PC-9 (cell line): ENCODE measurements around the gene CD22. TPM values are rescaled to one million over a fixed set of nuclear protein-coding genes. Genes with fewer than 3 reads are reported as not detected.

Experiments used
- BruUV-seq: library from RNA; stranded (reverse); fragments of 400-500 nt; replicated peaks from 2 replicates; lab custom pipeline; 2021; lab: Mats Ljungman, UMichigan
- CTCF ChIA-PET: fragments of 300-600 bp; sonication (Branson Sonifier 250); formaldehyde crosslinking; loops from one replicate; lab custom pipeline; 2022; ENCODE audit warnings: antibody characterized with exemption; lab: Charles Lee
- POLR2A ChIA-PET: fragments of 300-600 bp; sonication (Branson Sonifier 250); formaldehyde crosslinking; loops from one replicate; lab custom pipeline; 2022; ENCODE audit warnings: antibody characterized with exemption; ENCODE audit not compliant: unreplicated experiment; lab: Charles Lee
- DNase-seq, 2 experiments: peaks; one replicate each; pipeline versions ENCODE4 v3.0.0 to v3.0.0-alpha.2; 2015 to 2022; ENCODE audit warnings: mixed read lengths in 1 of 2
- H2AFZ ChIP-seq: fragments of 200-600 bp; sonication (generic); 2 replicates; pipeline ENCODE4 v1.8.1; 2017; ENCODE audit warnings: antibody characterized with exemption
- H3F3A ChIP-seq: fragments of 200-600 bp; sonication (generic); 2 replicates; pipeline ENCODE4 v1.8.1; 2017; ENCODE audit warnings: antibody characterized with exemption, mild to moderate bottlenecking, low read depth; ENCODE audit not compliant: insufficient read depth
- H3K27ac ChIP-seq: fragments of 200-600 bp; sonication (generic); 2 replicates; pipeline ENCODE4 v1.6.1; 2016; ENCODE audit warnings: mixed run types
- H3K27me3 ChIP-seq: fragments of 200-600 bp; sonication (generic); 2 replicates; pipeline ENCODE4 v1.6.1; 2016; ENCODE audit warnings: low read depth, mixed run types; ENCODE audit not compliant: insufficient read depth
- H3K36me3 ChIP-seq: fragments of 200-600 bp; sonication (generic); 2 replicates; pipeline ENCODE4 v1.6.1; 2016; ENCODE audit warnings: low read depth, mixed run types
- H3K4me1 ChIP-seq: fragments of 200-600 bp; sonication (generic); replicated peaks from 2 replicates; pipeline ENCODE4 v1.6.1; 2016; ENCODE audit warnings: mixed run types; ENCODE audit not compliant: insufficient read depth
- H3K4me2 ChIP-seq: fragments of 200-600 bp; sonication (generic); 2 replicates; pipeline ENCODE4 v1.6.1; 2017; ENCODE audit warnings: mixed run types
- H3K4me3 ChIP-seq: fragments of 200-600 bp; sonication (generic); 2 replicates; pipeline ENCODE4 v1.6.1; 2016; ENCODE audit warnings: mixed run types
- H3K79me2 ChIP-seq: fragments of 200-600 bp; sonication (generic); 2 replicates; pipeline ENCODE4 v1.6.1; 2017; ENCODE audit warnings: low read depth, mixed run types
- H3K9me2 ChIP-seq: fragments of 200-600 bp; sonication (generic); 2 replicates; pipeline ENCODE4 v1.8.1; 2017; ENCODE audit warnings: mild to moderate bottlenecking; ENCODE audit not compliant: insufficient read depth
- H3K9me3 ChIP-seq: fragments of 200-600 bp; sonication (generic); 2 replicates; pipeline ENCODE4 v1.8.1; 2016; ENCODE audit warnings: low read depth; ENCODE audit not compliant: insufficient read depth
- H4K20me1 ChIP-seq: fragments of 200-600 bp; sonication (generic); 2 replicates; pipeline ENCODE4 v1.8.1; 2017; ENCODE audit not compliant: insufficient read depth
- EZH2 ChIP-seq: fragments of 200-600 bp; sonication (generic); IDR thresholded peaks from 2 replicates; pipeline ENCODE4 v1.8.0; 2017; ENCODE audit warnings: antibody characterized with exemption, low read depth
- intact Hi-C: fragments of 100-400 bp; cut with micrococcal nuclease; formaldehyde crosslinking; loops from one replicate; pipeline ENCODE4 v1.10.0; 2022; ENCODE audit not compliant: unreplicated experiment
- total RNA-seq: library from RNA; stranded (reverse); gene quantifications from 2 replicates; pipeline ENCODE4 v1.2.3, GENCODE V29; 2021
- TF ChIP-seq, protein P1 (sequence below): fragments of 200-600 bp; sonication (generic); conservative IDR thresholded peaks from 2 replicates; pipeline ENCODE4 v1.6.1; 2017; ENCODE audit warnings: mixed run types, antibody characterized with exemption, mild to moderate bottlenecking, moderate library complexity

CD22 gene
- total RNA-seq, 1 experiment from 2014 or later, result 29.8 TPM

DNA sequence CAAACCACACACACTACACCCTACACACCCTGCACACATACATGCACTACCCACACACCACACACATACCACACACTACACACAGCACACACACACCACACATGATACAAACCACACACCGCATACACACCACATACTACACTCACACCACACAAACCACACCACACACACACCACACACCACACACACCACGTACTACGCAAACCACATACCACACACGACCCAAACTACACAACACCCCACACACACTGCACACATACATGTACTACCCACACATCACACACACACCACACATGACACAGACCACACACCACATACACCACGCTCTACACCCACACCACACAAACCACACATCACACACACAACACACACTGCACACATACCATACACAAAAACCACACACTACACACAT lies 30.4 kb upstream of the CD22 start:
- 0 out of 2 replicates have a peak, but pooled peaks cover 3% of the 10 kb centered on the region for H3K27me3 ChIP-seq
- no peaks in the 10 kb centered on the region for H3K9me3 ChIP-seq
- TF ChIP-seq EZH2, result no peak
- TF ChIP-seq, protein P1, sequence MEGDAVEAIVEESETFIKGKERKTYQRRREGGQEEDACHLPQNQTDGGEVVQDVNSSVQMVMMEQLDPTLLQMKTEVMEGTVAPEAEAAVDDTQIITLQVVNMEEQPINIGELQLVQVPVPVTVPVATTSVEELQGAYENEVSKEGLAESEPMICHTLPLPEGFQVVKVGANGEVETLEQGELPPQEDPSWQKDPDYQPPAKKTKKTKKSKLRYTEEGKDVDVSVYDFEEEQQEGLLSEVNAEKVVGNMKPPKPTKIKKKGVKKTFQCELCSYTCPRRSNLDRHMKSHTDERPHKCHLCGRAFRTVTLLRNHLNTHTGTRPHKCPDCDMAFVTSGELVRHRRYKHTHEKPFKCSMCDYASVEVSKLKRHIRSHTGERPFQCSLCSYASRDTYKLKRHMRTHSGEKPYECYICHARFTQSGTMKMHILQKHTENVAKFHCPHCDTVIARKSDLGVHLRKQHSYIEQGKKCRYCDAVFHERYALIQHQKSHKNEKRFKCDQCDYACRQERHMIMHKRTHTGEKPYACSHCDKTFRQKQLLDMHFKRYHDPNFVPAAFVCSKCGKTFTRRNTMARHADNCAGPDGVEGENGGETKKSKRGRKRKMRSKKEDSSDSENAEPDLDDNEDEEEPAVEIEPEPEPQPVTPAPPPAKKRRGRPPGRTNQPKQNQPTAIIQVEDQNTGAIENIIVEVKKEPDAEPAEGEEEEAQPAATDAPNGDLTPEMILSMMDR, result no peak
- no peaks in the 10 kb centered on the region for H3K4me1 ChIP-seq
- no peaks in the 10 kb centered on the region for H4K20me1 ChIP-seq
- peaks cover 37% of the 10 kb centered on the region for H3F3A ChIP-seq
- no peak overlapping the region for H3K4me3 ChIP-seq
- DNase-seq, result no peak
- no peak overlapping the region for H2AFZ ChIP-seq
- H3K36me3 ChIP-seq, result no peaks in the 10 kb centered on the region
- H3K4me2 ChIP-seq, result no peak overlapping the region
- intact Hi-C loops, result no loop called here
- no TSS peak for BruUV-seq
- no peaks in the 10 kb centered on the region for H3K9me2 ChIP-seq
- H3K79me2 ChIP-seq, result no peaks in the 10 kb centered on the region
- CTCF ChIA-PET, result no interaction called here
- H3K27ac ChIP-seq, result no peak overlapping the region
- POLR2A ChIA-PET, result no interaction called here

DNA sequence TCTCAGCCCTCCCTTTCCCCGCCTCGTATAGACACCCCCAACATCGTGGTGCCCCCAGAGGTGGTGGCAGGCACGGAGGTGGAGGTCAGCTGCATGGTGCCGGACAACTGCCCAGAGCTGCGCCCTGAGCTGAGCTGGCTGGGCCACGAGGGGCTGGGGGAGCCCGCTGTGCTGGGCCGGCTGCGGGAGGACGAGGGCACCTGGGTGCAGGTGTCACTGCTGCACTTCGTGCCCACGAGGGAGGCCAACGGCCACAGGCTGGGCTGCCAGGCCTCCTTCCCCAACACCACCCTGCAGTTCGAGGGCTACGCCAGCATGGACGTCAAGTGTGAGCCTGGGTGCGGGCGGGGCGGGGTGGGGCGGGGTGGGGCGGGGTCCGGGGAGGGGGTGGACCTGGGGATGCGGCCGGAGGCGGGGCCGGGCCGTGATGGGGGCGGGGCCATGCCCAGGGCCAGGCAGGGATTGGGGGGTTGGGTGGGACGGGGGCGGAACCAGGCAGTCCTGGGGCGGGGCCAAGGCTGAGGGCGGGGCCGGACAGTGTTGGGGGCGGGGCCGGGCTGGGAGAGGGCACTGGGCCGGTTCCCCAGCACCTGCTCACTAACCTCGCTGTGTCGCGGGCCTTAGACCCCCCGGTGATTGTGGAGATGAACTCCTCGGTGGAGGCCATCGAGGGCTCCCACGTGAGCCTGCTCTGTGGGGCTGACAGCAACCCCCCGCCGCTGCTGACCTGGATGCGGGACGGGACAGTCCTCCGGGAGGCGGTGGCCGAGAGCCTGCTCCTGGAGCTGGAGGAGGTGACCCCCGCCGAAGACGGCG lies 29.3 kb upstream of the CD22 start:
- POLR2A ChIA-PET, result no interaction called here
- H3K36me3 ChIP-seq, result no peaks in the 10 kb centered on the region
- H3K4me1 ChIP-seq, result no peaks in the 10 kb centered on the region
- no peaks in the 10 kb centered on the region for H3K9me3 ChIP-seq
- peaks cover 37% of the 10 kb centered on the region for H3F3A ChIP-seq
- no peaks in the 10 kb centered on the region for H3K79me2 ChIP-seq
- H3K27me3 ChIP-seq, result no peaks in the 10 kb centered on the region
- no TSS peak for BruUV-seq
- no peak for DNase-seq
- no peak overlapping the region for H3K27ac ChIP-seq
- CTCF ChIA-PET, result no interaction called here
- intact Hi-C loops, result no loop called here
- TF ChIP-seq EZH2, result no peak
- TF ChIP-seq, protein P1, result no peak
- H3K4me3 ChIP-seq, result no peak overlapping the region
- H4K20me1 ChIP-seq, result no peaks in the 10 kb centered on the region
- no peaks in the 10 kb centered on the region for H3K9me2 ChIP-seq
- H3K4me2 ChIP-seq, result no peak overlapping the region
- no peak overlapping the region for H2AFZ ChIP-seq

DNA sequence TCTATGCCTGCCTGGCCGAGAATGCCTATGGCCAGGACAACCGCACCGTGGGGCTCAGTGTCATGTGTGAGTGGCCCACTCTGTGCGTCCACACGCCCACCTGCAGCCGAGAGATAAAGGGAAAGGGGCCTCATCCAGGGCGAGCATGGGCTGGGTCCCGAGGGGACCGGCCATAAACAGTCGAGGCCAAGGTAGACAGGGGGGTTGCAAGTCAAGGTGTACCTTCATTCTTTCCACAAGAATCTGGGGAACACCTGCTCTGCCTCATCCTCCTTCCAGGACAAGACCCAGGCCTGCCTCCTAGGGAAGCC lies 28.7 kb upstream of the CD22 start:
- Histone ChIP-seq H3K4me3 (no peak overlapping the region), H3K9me2 (no peaks in the 10 kb centered on the region), H3K36me3 (no peaks in the 10 kb centered on the region), H3K9me3 (no peaks in the 10 kb centered on the region), H2AFZ (no peak overlapping the region), H3K79me2 (no peaks in the 10 kb centered on the region), H3F3A (peaks cover 31% of the 10 kb centered on the region), H3K27me3 (no peaks in the 10 kb centered on the region), H3K4me1 (no peaks in the 10 kb centered on the region), H4K20me1 (no peaks in the 10 kb centered on the region), H3K27ac (no peak overlapping the region), H3K4me2 (no peak overlapping the region)
- intact Hi-C loops, result no loop called here
- ChIA-PET CTCF (no interaction called here), POLR2A (no interaction called here)
- TF ChIP-seq, protein P1, result no peak
- no peak for TF ChIP-seq EZH2
- DNase-seq, result no peak
- no TSS peak for BruUV-seq
